Vagina (tissue), 2 donors: ENCODE measurements around the gene LCMT1.

Experiments used
- POLR2A ChIP-seq, 2 donors: fragments of 450-650 bp; IDR thresholded peaks; one replicate each; pipeline ENCODE4 v1.6.1; 2017; ENCODE audit warnings: antibody characterized with exemption in 2 of 2, mild to moderate bottlenecking in 2 of 2, moderate library complexity in 2 of 2
- TF ChIP-seq, protein P1 (sequence below), 3 experiments: fragments of 450-650 bp in 2 of 3; fragments of 200-600 bp in 1 of 3; sonication (generic) in 1 of 3; IDR thresholded peaks; one replicate each; pipeline ENCODE4 v1.5.1; 2017 to 2019; ENCODE audit warnings: antibody characterized with exemption in 3 of 3, mild to moderate bottlenecking in 2 of 3, moderate library complexity in 2 of 3

DNA sequence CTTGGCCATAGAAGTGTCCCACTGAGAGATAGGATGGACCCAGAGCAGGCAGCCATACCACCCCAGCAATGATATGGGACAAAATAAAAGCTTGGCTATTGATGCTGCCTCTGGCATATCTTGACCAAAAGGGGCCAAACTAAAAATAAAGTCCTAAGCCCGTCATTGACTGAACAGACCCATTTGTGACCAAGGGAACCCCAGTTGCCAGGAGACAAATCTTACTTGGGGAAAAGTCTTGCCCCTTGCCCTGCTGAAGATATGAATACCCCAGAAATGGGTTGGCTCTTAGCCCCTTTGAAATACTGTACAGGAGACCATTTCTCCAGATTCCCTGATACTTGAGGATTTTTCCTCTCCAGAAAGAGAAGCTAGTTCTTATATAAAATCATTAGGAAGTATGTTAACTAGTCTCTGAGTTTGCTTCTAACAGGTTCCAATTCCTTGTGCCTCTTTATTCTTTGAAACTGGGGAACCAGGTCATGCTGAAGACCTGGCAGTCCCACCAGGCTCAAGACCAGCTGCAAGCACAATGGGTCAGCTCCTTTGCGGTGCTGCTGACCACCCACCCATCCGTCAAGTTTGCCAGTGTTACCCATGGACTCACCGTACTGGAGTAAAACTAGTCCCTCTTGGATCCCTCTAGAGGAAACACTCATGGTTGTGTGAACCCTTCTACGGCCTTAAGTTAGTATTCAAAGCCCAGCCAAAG, 31.0 kb upstream of the LCMT1 start:
- no peak for TF ChIP-seq POLR2A (IDR thresholded peaks at IDR 0.05)
- TF ChIP-seq, protein P1, sequence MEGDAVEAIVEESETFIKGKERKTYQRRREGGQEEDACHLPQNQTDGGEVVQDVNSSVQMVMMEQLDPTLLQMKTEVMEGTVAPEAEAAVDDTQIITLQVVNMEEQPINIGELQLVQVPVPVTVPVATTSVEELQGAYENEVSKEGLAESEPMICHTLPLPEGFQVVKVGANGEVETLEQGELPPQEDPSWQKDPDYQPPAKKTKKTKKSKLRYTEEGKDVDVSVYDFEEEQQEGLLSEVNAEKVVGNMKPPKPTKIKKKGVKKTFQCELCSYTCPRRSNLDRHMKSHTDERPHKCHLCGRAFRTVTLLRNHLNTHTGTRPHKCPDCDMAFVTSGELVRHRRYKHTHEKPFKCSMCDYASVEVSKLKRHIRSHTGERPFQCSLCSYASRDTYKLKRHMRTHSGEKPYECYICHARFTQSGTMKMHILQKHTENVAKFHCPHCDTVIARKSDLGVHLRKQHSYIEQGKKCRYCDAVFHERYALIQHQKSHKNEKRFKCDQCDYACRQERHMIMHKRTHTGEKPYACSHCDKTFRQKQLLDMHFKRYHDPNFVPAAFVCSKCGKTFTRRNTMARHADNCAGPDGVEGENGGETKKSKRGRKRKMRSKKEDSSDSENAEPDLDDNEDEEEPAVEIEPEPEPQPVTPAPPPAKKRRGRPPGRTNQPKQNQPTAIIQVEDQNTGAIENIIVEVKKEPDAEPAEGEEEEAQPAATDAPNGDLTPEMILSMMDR (IDR thresholded peaks at IDR 0.05): no peak
